Natural killer cell (primary cell): ENCODE data around the gene EZR. TPM values are rescaled to one million over a fixed set of nuclear protein-coding genes. Genes with fewer than 3 reads are reported as not detected.

ENCODE experiments used
- ATAC-seq, 3 donors: fragments of 150-1000 bp in 2 of 3; fragments of 200-7000 bp in 1 of 3; cut with Tn5 transposase; 1 replicate in 1 of 3; 2 replicates in 2 of 3; pipeline ENCODE4 v1.10.0; 2021; ENCODE audit warnings: mild to moderate bottlenecking in 2 of 3, moderate library complexity in 2 of 3
- DNase-seq, 2 donors: peaks; one replicate each; pipeline versions ENCODE4 v3.0.0 to v3.0.0-alpha.2; 2013 to 2021; ENCODE audit warnings: mixed read lengths in 1 of 2
- H3K27ac ChIP-seq: one replicate; pipeline ENCODE4 v1.5.1; 2013; ENCODE audit warnings: mild to moderate bottlenecking, low read length
- H3K27me3 ChIP-seq: one replicate; pipeline ENCODE4 v1.6.1; 2013; ENCODE audit warnings: low read length; ENCODE audit not compliant: control insufficient read depth, insufficient read depth
- H3K36me3 ChIP-seq: one replicate; pipeline ENCODE4 v1.6.1; 2013; ENCODE audit warnings: low read length; ENCODE audit not compliant: control insufficient read depth, insufficient read depth
- H3K4me1 ChIP-seq: one replicate; pipeline ENCODE4 v1.6.1; 2013; ENCODE audit warnings: low read length; ENCODE audit not compliant: control insufficient read depth, insufficient read depth
- H3K4me3 ChIP-seq: one replicate; pipeline ENCODE4 v1.5.1; 2013; ENCODE audit warnings: low read length
- H3K9me3 ChIP-seq: one replicate; pipeline ENCODE4 v1.6.1; 2013; ENCODE audit warnings: low read length; ENCODE audit not compliant: control insufficient read depth, insufficient read depth
- H3K27ac Mint-ChIP-seq, 2 donors: one replicate each; pipeline ENCODE4 v1.8.0; 2022; ENCODE audit warnings: mild to moderate bottlenecking in 2 of 2, mixed read lengths in 2 of 2, moderate library complexity in 1 of 2
- H3K27me3 Mint-ChIP-seq, 2 donors: one replicate each; pipeline ENCODE4 v1.8.0; 2022; ENCODE audit warnings: low read depth in 2 of 2, mixed read lengths in 2 of 2
- H3K36me3 Mint-ChIP-seq: one replicate; pipeline ENCODE4 v1.8.0; 2022; ENCODE audit warnings: mixed read lengths
- H3K4me1 Mint-ChIP-seq, 2 donors: one replicate each; pipeline ENCODE4 v1.8.0; 2022; ENCODE audit warnings: mixed read lengths in 2 of 2
- H3K4me3 Mint-ChIP-seq: one replicate; pipeline ENCODE4 v1.8.0; 2022; ENCODE audit warnings: mild to moderate bottlenecking, moderate library complexity, mixed read lengths
- H3K9me3 Mint-ChIP-seq, 2 donors: one replicate each; pipeline ENCODE4 v1.8.0; 2022; ENCODE audit warnings: mixed read lengths in 2 of 2
- CTCF ChIP-seq: fragments of 200-600 bp; IDR thresholded peaks from one replicate; pipeline ENCODE4 v1.8.0; 2022; ENCODE audit warnings: antibody characterized with exemption
- WGBS: methylation state at CpG from one replicate; pipeline ENCODE4 v1.1.7; 2013; ENCODE audit warnings: missing lambda C conversion rate; ENCODE audit not compliant: insufficient coverage; 5-methylcytosine and 5-hydroxymethylcytosine counted together
- intact Hi-C: fragments of 100-400 bp; cut with micrococcal nuclease; formaldehyde crosslinking; loops from one replicate; pipeline ENCODE4 v1.14.2; 2022
- total RNA-seq, 4 donors: library from RNA; stranded (reverse); fragments of 120-200 nt in 1 of 4; gene quantifications; one replicate each; pipeline versions ENCODE4 v1.2.3 to v1.2.4, GENCODE V29; 2013 to 2022

Gene EZR
- total RNA-seq, 3 donors from 2014 or later (not counting 1 experiment from before 2014, with no cell fraction given): 119 to 157 (median 133) TPM

DNA sequence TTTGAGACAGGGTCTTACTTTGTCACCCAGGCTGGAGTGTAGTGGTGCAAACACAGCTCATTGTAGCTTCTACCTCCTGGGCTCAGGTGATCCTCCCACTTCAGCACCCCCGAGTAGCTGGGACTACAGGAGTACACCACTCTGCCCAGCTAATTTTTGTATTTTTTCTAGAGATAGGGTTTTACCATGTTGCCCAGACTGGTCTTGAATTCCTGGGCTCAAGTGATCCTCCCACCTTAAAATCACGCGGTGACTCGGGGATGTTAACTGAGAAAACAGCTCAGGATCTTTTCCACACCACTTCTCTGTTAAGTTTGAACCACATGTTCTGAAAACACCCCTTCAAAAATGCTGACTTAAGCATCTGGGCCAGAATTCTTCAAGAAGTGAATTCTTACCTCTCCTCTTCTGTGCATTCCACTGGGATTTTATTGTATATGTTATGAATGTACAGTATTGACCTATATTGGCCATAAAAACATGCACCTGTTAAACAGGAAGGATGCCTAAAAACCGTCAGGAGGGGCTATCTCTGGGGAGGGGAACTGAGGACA, 96.9 kb downstream of the EZR start:
- TF ChIP-seq CTCF: no peak
- no peaks in the 10 kb centered on the region for H3K27me3 Mint-ChIP-seq
- H3K4me1 Mint-ChIP-seq: peaks cover 50 to 55% of the 10 kb centered on the region in 2 donors
- peak overlapping the region; percentile 31 for H3K4me3 Mint-ChIP-seq
- intact Hi-C loops: no loop called here
- H3K27ac ChIP-seq: no peak overlapping the region
- H3K4me1 ChIP-seq: peaks cover 48% of the 10 kb centered on the region
- WGBS: 81% methylated on average over 5 of the region's 5 CpGs
- H3K4me3 ChIP-seq: no peak overlapping the region
- ATAC-seq (no peak), DNase-seq (no peak)
- peaks cover 28% of the 10 kb centered on the region for H3K36me3 ChIP-seq
- H3K9me3 Mint-ChIP-seq: no peaks in the 10 kb centered on the region
- H3K9me3 ChIP-seq: no peaks in the 10 kb centered on the region
- no peak overlapping the region for H3K27ac Mint-ChIP-seq
- H3K36me3 Mint-ChIP-seq: peaks cover 13% of the 10 kb centered on the region
- no peaks in the 10 kb centered on the region for H3K27me3 ChIP-seq

- DNase-seq (peak in 1 of 2 donors; percentile 31), ATAC-seq (no peak)
- Histone ChIP-seq H3K4me3 (no peak overlapping the region), H3K9me3 (no peaks in the 10 kb centered on the region), H3K4me1 (peaks cover 78% of the 10 kb centered on the region), H3K27me3 (no peaks in the 10 kb centered on the region), H3K36me3 (peaks cover 21% of the 10 kb centered on the region), H3K27ac (peak overlapping the region; percentile 95)
- Mint-ChIP-seq H3K9me3 (no peaks in the 10 kb centered on the region), H3K27ac (peak overlapping the region; percentile 92 to 98), H3K36me3 (peaks cover 21% of the 10 kb centered on the region), H3K27me3 (no peaks in the 10 kb centered on the region), H3K4me1 (peaks cover 74 to 76% of the 10 kb centered on the region in 2 donors), H3K4me3 (peak overlapping the region; percentile 86)
- TF ChIP-seq CTCF: no peak
- 85% methylated on average over 13 of the region's 13 CpGs for WGBS
- intact Hi-C loops: loop anchor here (5.0 to 10.0 kb wide), 3 partner anchors 84 to 154 kb away; partner anchors contain the start of gene TMEM181
These were observed 100.6 kb downstream of the EZR start for GRCh38 chr6:158718461-158719046.

DNA sequence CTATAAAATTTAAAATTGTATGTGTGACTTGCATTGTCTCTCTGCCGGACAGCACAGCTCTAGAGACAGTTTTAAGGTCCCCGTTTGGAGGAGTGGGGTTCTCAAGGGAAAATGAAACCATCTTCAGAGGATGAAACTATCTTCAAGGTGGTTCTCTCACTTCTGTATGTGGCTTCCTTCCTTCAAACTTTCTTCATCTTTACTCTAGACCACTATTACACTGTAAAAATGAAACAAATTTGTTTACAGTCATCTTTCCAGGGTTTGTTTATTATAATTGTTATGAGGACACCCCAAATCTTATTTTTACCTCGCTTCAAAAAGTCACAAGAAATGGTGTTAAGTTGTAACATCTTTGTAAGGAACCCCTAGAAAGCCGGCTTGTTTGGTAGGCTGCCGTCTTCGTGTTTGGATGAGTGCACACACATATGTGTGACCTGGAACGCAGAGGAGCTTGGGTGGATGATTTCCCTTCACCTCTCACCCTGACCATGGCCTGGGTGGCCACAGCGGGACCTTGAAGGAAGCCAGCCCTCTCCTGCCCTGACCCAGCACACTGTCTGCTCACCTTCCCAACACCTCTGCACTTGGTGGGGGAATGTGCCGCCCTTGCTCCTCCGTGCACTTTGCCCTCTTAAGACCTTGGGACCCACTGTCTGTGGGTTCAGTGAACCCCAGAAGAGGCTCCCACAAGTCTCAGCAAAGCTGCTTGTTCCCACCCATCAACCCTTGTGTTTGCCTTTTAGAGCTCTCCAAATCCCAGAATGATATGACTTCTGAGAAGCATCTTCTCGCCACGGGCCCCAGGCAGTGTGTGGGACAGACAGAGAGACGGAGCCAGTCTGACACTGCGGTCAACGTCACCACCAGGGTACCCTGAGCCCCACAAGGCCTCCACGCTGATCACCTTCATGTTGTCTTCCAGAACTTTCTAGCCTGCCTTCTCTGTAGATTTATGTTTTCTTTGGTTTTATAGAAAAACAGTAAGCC, 101.5 kb downstream of the EZR start:
- WGBS: 23% methylated on average over 13 of the region's 16 CpGs
- peak overlapping the region; percentile 13 for H3K4me3 ChIP-seq

More for the DNA sequence above, 101.5 kb downstream of the EZR start:
- H3K9me3 Mint-ChIP-seq: no peaks in the 10 kb centered on the region
- Histone ChIP-seq H3K36me3 (peaks cover 26% of the 10 kb centered on the region), H3K27ac (peak overlapping the region; percentile 95), H3K4me1 (peaks cover 83% of the 10 kb centered on the region), H3K27me3 (no peaks in the 10 kb centered on the region), H3K9me3 (no peaks in the 10 kb centered on the region)
- H3K27me3 Mint-ChIP-seq: no peaks in the 10 kb centered on the region
- TF ChIP-seq CTCF: no peak
- ATAC-seq (peak; percentile 55 to 80 (median 65)), DNase-seq (peak; percentile 51 to 59)
- peaks cover 21% of the 10 kb centered on the region for H3K36me3 Mint-ChIP-seq
- peak overlapping the region; percentile 86 for H3K4me3 Mint-ChIP-seq
- H3K27ac Mint-ChIP-seq: peak overlapping the region; percentile 92 to 98
- H3K4me1 Mint-ChIP-seq: peaks cover 75 to 80% of the 10 kb centered on the region in 2 donors
- intact Hi-C loops: loop anchor here (1.0 to 10.0 kb wide), 5 partner anchors 85 to 387 kb away; partner anchors contain the start of gene TMEM181

Other genes starting within 250 kb of the EZR start
- 100 to 1,000 TPM in 1 of 3 donors, 10 to 100 TPM in 2; 85.7 to 106 (median 86.8) TPM for gene DYNLT1, start 174.6 kb downstream of the EZR start, total RNA-seq
- gene SYTL3, start 169.3 kb downstream of the EZR start, total RNA-seq: 100 to 1,000 TPM in 1 of 3 donors, 10 to 100 TPM in 2; 84.1 to 143 (median 89.0) TPM
- gene RSPH3, start 180.8 kb upstream of the EZR start, total RNA-seq: 1 to 10 TPM; 1.5 to 2.9 (median 2.4) TPM
- gene TAGAP, start 225.6 kb upstream of the EZR start, total RNA-seq: 100 to 1,000 TPM; 139 to 291 (median 178) TPM